Activated CD4-positive, alpha-beta T cell treated with anti-CD3 and anti-CD28 coated beads for 36 hours (primary cell): Measurements from ENCODE around the gene TCHP. TPM values are rescaled to one million over a fixed set of nuclear protein-coding genes. Genes with fewer than 3 reads are reported as not detected.
"Not testable (repeated sequence)": the region's sequence is repeated elsewhere in the genome, so short reads cannot be mapped to it uniquely, and the experiment has no call there.

Experiments used
- ATAC-seq: fragments of 200-7000 bp; cut with Tn5 transposase; one replicate; pipeline ENCODE4 v1.10.0; 2021; ENCODE audit warnings: mild to moderate bottlenecking, moderate library complexity
- CTCF ChIA-PET: fragments of 350-600 bp; sonication (Branson Sonifier 250); formaldehyde crosslinking; loops from one replicate; lab custom pipeline; 2021; ENCODE audit warnings: antibody characterized with exemption; lab: Charles Lee
- POLR2A ChIA-PET: fragments of 350-600 bp; sonication (Branson Sonifier 250); formaldehyde crosslinking; loops from one replicate; lab custom pipeline; 2021; ENCODE audit warnings: antibody characterized with exemption, inconsistent platforms; lab: Charles Lee
- DNase-seq: peaks from one replicate; pipeline ENCODE4 v3.0.0-alpha.2; 2020
- H3K27ac Mint-ChIP-seq: one replicate; pipeline ENCODE4 v1.8.0; 2021; ENCODE audit warnings: mixed read lengths
- H3K27me3 Mint-ChIP-seq: one replicate; pipeline ENCODE4 v1.8.0; 2021; ENCODE audit warnings: mixed read lengths
- H3K36me3 Mint-ChIP-seq: one replicate; pipeline ENCODE4 v1.8.0; 2021; ENCODE audit warnings: low read depth, mixed read lengths
- H3K4me1 Mint-ChIP-seq: one replicate; pipeline ENCODE4 v1.8.0; 2021; ENCODE audit warnings: mixed read lengths
- H3K4me3 Mint-ChIP-seq: one replicate; pipeline ENCODE4 v1.8.0; 2021; ENCODE audit warnings: mild to moderate bottlenecking, moderate library complexity, mixed read lengths
- H3K9me3 Mint-ChIP-seq: one replicate; pipeline ENCODE4 v1.8.0; 2021; ENCODE audit warnings: low read depth, mixed read lengths
- intact Hi-C, 2 experiments: fragments of 100-400 bp; cut with DNase I in 1 of 2; cut with micrococcal nuclease in 1 of 2; formaldehyde crosslinking; loops; one replicate each; pipeline versions ENCODE4 v1.14.2 to v1.15.1; 2022 to 2024; cut with DNase I, micrococcal nuclease
- total RNA-seq, 2 experiments: library from RNA; stranded (reverse); gene quantifications; one replicate each; pipeline ENCODE4 v1.2.3, GENCODE V29; 2021

Gene TCHP
- total RNA-seq, 2 experiments from 2014 or later = 15.1 to 16.1 TPM

DNA sequence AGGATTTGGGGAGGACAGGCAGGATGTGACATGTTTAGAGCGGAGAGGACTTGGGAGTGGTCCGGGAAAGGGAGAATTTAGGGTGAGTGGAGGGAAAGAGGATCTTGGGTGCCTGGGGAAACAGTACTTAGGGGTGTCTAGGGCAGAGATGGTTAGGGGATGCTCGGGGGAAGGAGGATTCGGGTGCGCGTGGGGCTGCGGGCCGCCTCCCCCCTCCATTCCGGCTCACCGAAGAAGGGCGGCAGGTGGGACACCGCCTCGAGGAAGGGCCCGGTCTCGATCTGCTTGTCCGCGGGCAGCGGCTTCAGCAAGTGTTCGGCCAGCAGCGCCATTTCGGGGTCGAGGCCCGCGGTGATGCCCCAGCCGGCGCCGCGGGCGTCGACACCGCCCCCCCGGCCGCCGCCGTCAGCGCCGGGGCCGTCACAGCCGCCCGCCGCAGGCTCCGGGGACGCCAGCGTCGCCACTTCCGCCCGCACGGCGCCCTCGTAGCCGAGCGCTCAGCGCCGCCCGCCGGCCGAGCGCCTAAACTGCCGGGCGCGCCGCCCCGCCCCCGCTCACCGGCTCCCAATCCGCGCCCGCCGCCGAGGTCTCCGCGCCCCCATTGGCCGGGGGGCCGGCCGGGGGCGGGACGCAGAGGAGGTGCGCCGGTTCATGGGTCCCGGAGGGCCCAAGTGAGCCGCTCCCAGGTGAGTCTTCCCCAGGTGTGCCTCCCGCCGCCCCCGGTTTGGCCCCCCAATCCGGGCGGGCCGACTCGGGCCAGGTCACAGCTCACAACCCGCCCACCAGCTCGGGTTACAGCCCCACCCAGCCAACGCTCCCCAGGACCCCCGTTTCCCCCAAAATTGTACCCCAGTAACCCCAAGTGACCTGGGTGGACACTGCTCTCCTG, 19.8 kb upstream of the TCHP start, which contains the start of gene GLTP:
Gene GLTP, minus strand, starts transcription at position 499 of the 889 bp plus-strand sequence. Its CDS starts 167 bp downstream, at position 332.
- POLR2A ChIA-PET = no interaction called here
- H3K4me1 Mint-ChIP-seq = peaks cover 36% of the 10 kb centered on the region
- ATAC-seq = peak; percentile 97

DNA sequence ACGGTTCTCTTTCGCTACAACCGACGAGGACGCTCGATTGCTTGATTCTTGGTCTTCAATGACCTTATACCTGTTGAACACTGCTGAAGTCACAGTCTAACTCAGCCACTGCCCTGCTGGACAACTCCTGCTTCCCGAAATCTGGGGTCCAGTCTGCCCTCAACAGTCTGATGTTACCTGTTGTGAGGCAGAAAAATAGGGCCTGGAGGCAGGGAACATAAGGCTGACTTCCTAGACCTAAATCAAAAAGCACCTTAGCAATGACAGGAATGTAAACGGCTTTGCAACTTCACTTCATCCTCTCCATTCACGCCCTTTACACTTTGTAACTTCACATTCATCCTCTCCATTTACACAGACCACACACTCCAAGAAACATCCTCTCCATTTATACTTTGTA, 19.1 kb upstream of the TCHP start:
- H3K4me1 Mint-ChIP-seq = peaks cover 33% of the 10 kb centered on the region
- no peaks in the 10 kb centered on the region for H3K9me3 Mint-ChIP-seq
- CTCF ChIA-PET = interaction anchor here (1.2 kb wide), 2 partner anchors 13 to 29 kb away, joined by 3 to 5 read pairs; no protein-coding TSS in a partner anchor
- H3K36me3 Mint-ChIP-seq = peaks cover 3% of the 10 kb centered on the region
- H3K27me3 Mint-ChIP-seq = no peaks in the 10 kb centered on the region
- H3K27ac Mint-ChIP-seq = peak overlapping the region; percentile 88
- ATAC-seq = no peak
- intact Hi-C loops = loop anchor here (1.0 to 10.0 kb wide), 16 partner anchors 19 to 1804 kb away; partner anchors contain the start of genes TCHP (in 2 of the 2), ACAD10 (in 1 of the 2), ANAPC7 (in 1 of the 2) and ATP2A2 (in 1 of the 2)
- POLR2A ChIA-PET = no interaction called here
- no peak for DNase-seq
- peak overlapping the region; percentile 81 for H3K4me3 Mint-ChIP-seq

More for the DNA sequence above, 19.8 kb upstream of the TCHP start, which contains the start of gene GLTP:
- Mint-ChIP-seq H3K36me3 (peaks cover 3% of the 10 kb centered on the region), H3K4me3 (peak within 1 kb of the TSS; percentile 86), H3K9me3 (no peaks in the 10 kb centered on the region), H3K27me3 (no peaks in the 10 kb centered on the region), H3K27ac (peak within 1 kb of the TSS; percentile 88)
- CTCF ChIA-PET = interaction anchor here (0.7 to 1.9 kb wide), 5 partner anchors 27 to 306 kb away, joined by 3 to 9 read pairs (median 4); no protein-coding TSS in a partner anchor
- peak; percentile 93 for DNase-seq
- intact Hi-C loops = loop anchor here (1.0 to 10.0 kb wide), 16 partner anchors 20 to 1805 kb away; partner anchors contain the start of genes TCHP (in 2 of the 2), ACAD10 (in 1 of the 2), ANAPC7 (in 1 of the 2) and ATP2A2 (in 1 of the 2)

DNA sequence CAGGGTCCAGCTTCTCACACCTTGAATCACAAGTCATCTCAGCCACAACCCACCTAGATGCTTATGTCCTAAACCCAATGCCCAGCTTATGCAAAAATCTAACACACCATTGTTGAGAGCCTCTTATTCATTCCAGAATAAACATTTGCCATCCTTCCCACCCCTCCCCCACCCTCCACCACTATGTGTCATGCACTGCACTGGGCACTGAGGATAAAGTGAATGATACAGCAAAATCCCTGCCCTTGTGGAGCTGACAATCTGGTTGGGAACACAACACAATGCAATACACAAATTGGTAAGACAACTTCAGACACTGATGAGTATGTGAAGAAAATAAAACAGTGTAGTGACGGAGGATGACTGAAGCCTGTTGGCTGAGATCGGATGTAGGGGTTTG, 18.3 kb upstream of the TCHP start:
- Mint-ChIP-seq H3K36me3 (peaks cover 3% of the 10 kb centered on the region), H3K27me3 (no peaks in the 10 kb centered on the region), H3K4me1 (peaks cover 31% of the 10 kb centered on the region), H3K4me3 (no peak overlapping the region), H3K27ac (no peak overlapping the region), H3K9me3 (no peaks in the 10 kb centered on the region)
- DNase-seq (no peak), ATAC-seq (no peak)
- ChIA-PET CTCF (interaction anchor here (0.6 to 1.5 kb wide), 6 partner anchors 12 to 363 kb away, joined by 3 to 11 read pairs (median 3); no protein-coding TSS in a partner anchor), POLR2A (no interaction called here)
- intact Hi-C loops = loop anchor here in 1 of 2 experiments (2.0 to 10.0 kb wide), 5 partner anchors 284 to 1803 kb away; partner anchors contain the start of genes ACAD10, ANAPC7, ATP2A2 and BRAP

DNA sequence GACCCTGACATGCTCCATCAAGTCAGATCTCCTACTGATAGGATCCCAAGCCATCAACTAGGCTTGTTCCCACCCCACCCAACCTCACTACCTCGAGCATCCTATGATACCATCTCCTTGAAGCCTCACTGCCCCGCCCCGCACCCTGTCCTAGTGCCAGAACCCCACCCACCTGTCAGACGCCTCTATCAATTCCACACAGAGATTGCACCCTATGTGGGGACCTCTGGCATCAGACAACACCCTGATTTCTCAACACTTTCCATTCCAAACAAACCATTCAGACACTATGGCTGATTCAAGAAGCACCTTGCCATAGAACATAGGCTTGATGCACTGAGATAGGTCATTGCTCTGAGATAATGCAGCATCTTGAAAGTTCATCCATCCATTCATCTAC, 16.6 kb upstream of the TCHP start:
- DNase-seq = no peak
- Mint-ChIP-seq H3K4me1 (peaks cover 31% of the 10 kb centered on the region), H3K27me3 (no peaks in the 10 kb centered on the region), H3K9me3 (no peaks in the 10 kb centered on the region), H3K27ac (no peak overlapping the region), H3K36me3 (peaks cover 3% of the 10 kb centered on the region), H3K4me3 (no peak overlapping the region)
- intact Hi-C loops = loop anchor here in 1 of 2 experiments (5.0 to 10.0 kb wide), 3 partner anchors 286 to 1801 kb away; partner anchors contain the start of genes ACAD10, BRAP and SSH1
- no peak for ATAC-seq
- ChIA-PET CTCF (interaction anchor here (0.6 kb wide), 1 partner anchor 562 kb away, joined by 3 read pairs; no protein-coding TSS in a partner anchor), POLR2A (no interaction called here)

DNA sequence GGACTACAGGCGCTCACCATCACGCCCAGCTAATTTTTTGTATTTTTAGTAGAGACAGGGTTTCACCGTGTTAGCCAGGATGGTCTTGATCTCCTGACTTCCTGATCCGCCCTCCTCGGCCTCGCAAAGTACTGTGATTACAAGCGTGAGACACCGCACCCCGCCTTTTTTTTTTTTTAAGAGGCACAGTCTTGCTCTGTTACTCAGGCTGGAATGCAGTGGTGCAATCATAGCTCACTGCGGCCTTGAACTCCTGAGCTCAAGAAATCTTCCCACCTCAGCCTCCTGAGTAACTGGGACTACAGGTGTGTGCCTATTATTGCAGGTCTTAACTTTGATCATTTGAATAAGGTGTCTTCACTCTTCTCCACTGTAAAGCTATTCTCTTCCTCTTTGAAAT, 14.5 kb upstream of the TCHP start:
- ATAC-seq (no peak), DNase-seq (no peak)
- Mint-ChIP-seq H3K4me1 (peaks cover 33% of the 10 kb centered on the region), H3K27ac (no peak overlapping the region), H3K9me3 (no peaks in the 10 kb centered on the region), H3K4me3 (no peak overlapping the region), H3K27me3 (no peaks in the 10 kb centered on the region), H3K36me3 (no peaks in the 10 kb centered on the region)
- intact Hi-C loops = loop anchor here in 1 of 2 experiments (10.0 kb wide), 2 partner anchors 1031 to 1799 kb away; partner anchors contain the start of genes ACAD10, BRAP and SSH1
- ChIA-PET CTCF (interaction anchor here (0.8 to 1.1 kb wide), 2 partner anchors 13 to 40 kb away, joined by 3 read pairs; no protein-coding TSS in a partner anchor), POLR2A (interaction anchor here (0.6 kb wide), 1 partner anchor 126 kb away, joined by 5 read pairs; no protein-coding TSS in a partner anchor)

DNA sequence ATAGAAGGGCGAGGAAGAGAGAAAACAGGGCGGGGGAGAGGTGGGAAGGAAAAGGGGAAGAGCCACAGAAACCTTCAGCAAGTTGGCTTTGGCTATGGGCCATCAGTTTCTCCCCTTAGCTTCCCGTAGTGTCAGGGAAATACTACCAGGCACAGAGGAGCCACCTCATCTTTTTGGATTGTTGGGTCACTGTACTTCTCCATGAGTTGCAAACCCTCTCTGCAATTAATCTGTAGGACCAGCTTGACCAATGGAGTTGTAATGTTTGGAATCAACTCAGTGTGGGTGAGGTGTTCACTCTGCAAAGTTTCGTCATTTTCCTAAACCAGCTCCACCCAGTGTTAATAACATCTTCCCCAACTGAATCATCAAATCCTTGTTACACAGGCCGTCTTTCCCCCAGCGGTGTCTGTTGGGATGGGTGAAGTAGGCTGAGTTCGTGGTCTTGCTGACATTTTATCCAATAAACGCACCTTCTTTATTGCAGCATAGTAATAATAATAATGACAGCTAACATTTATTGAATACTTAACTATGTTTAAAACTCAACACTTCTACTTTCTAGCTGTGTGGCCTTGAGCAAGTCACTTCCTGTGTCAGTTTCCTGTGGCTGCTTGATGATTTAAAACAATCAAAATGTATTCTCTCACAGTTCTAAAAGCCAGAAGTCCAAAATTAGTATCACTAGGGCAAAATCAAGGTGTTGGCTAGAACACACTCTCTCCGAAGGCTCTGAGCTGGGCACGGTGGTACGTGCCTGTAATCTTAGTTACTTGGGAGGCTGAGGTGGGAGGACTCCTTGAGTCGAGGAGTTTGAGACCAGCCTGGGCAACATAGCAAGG, 11.7 kb upstream of the TCHP start:
- intact Hi-C loops = loop anchor here in 1 of 2 experiments (10.0 kb wide), 2 partner anchors 1034 to 1796 kb away; partner anchors contain the start of genes ACAD10, BRAP and SSH1
- Mint-ChIP-seq H3K27me3 (no peaks in the 10 kb centered on the region), H3K27ac (peak overlapping the region; percentile 95), H3K4me3 (peak overlapping the region; percentile 31), H3K4me1 (peaks cover 26% of the 10 kb centered on the region), H3K36me3 (no peaks in the 10 kb centered on the region), H3K9me3 (no peaks in the 10 kb centered on the region)
- CTCF ChIA-PET = interaction anchor here (0.8 to 1.1 kb wide), 4 partner anchors 10 to 294 kb away, joined by 3 to 4 read pairs (median 3); no protein-coding TSS in a partner anchor
- DNase-seq = peak; percentile 57
- POLR2A ChIA-PET = interaction anchor here (0.6 kb wide), 1 partner anchor 14 kb away, joined by 3 read pairs; no protein-coding TSS in a partner anchor
- ATAC-seq = peak; percentile 85

DNA sequence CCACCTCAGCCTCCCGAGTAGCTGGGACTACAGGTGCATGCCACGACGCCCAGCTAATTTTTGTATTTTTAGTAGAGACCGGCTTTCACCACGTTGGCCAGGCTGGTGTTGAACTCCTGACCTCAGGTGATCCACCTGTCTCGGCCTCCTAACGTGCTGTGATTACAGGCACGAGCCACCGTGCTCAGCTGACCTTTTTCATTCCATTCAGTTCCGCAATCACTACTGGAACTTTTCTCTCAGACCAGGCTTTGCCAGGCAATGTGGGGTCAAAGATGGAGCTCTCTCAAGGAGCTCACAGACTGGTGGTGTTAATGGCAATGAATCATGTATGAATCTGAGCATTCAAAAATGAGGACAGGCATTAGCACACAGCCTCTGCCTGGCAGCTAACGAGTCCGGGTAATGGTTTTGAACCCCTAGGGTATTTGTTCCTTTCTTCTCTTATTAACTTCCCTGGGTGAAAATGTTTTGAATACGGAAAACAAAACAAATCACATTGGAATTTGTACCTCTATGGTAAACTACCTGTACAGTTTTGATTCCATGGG, 9.4 kb upstream of the TCHP start:
- no peak overlapping the region for H3K27ac Mint-ChIP-seq
- POLR2A ChIA-PET = no interaction called here

DNA sequence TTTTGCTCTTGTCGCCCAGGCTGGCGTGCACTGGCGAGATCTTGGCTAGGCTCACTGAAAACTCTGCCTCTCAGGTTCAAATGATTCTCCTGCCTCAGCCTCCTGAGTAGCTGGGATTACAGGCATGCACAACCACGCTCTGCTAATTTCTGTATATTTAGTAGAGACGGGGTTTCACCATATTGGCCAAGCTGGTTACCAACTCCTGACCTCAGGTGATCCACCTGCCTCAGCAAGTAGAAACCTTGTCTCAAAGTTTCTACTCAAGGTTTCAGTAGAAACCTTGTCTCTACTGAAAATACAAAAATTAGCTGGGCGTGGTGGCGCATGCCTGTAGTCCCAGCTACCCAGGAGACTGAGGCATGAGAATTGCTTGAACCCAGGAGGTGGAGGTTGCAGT, 8.3 kb upstream of the TCHP start:
- POLR2A ChIA-PET, intact Hi-C loops, DNase-seq, H3K36me3 Mint-ChIP-seq, ATAC-seq, CTCF ChIA-PET, H3K9me3 Mint-ChIP-seq, H3K27me3 Mint-ChIP-seq, H3K27ac Mint-ChIP-seq, H3K4me3 Mint-ChIP-seq: not testable (repeated sequence)
- H3K4me1 Mint-ChIP-seq = peaks cover 26% of the 10 kb centered on the region

More for the DNA sequence above, 9.4 kb upstream of the TCHP start:
- no peak for ATAC-seq
- Mint-ChIP-seq H3K4me1 (peaks cover 26% of the 10 kb centered on the region), H3K27me3 (no peaks in the 10 kb centered on the region), H3K36me3 (no peaks in the 10 kb centered on the region), H3K4me3 (no peak overlapping the region), H3K9me3 (no peaks in the 10 kb centered on the region)
- CTCF ChIA-PET = interaction anchor here (0.7 kb wide), 1 partner anchor 42 kb away, joined by 3 read pairs; no protein-coding TSS in a partner anchor
- DNase-seq = no peak
- intact Hi-C loops = no loop called here

DNA sequence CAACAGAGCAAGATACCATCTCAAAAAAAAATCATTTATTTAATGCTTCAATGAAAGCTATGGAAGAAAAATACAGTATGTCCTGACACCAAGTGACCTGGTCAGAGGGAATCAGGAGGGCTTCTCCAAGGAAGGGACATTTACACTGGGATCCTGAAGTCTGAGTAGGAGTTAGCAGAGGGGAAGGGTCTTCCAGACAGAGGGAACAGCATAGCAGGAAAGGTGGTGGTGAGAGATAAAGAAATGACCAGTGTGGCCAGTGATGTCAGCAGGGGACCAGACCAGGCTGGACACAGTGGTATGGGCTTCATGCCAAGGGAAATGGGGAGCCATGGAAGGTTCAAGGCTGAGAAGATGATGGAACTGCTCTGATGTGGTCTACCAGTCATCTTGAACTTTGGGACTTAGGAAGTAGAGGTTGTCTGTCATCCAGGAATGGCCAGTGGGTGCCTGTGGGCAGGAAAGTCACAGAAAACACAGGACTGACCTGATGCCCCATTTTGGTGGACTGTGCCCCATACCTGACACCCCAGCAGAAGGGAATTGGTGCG, 7.8 kb upstream of the TCHP start:
- DNase-seq (no peak), ATAC-seq (no peak)
- CTCF ChIA-PET = no interaction called here
- H3K27ac Mint-ChIP-seq = no peak overlapping the region
- H3K9me3 Mint-ChIP-seq = no peaks in the 10 kb centered on the region
- no peaks in the 10 kb centered on the region for H3K36me3 Mint-ChIP-seq
- POLR2A ChIA-PET = no interaction called here
- no peaks in the 10 kb centered on the region for H3K27me3 Mint-ChIP-seq
- intact Hi-C loops = no loop called here
- no peak overlapping the region for H3K4me3 Mint-ChIP-seq
- H3K4me1 Mint-ChIP-seq = peaks cover 26% of the 10 kb centered on the region

DNA sequence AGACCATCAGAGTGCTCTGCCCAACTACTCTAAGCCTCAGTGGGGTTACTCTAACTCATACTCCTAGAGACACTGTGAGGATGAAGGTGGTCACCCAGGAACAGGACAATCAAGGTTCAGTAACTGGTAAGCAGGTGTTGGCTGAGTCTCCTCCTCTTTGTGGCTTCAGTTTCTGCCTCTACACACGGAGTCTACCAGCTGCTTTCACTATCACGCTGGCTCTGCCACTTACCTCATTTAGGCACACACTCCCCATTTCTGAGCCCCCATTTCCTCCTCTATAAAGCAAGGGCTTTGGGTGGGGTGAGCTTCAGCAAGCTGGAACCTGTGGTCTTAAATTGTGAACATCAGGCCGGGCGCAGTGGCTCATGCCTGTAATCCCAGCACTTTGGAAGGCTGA, 7.3 kb upstream of the TCHP start:
- DNase-seq = peak; percentile 19
- no peak overlapping the region for H3K27ac Mint-ChIP-seq
- CTCF ChIA-PET = interaction anchor here (1.4 kb wide), 1 partner anchor 11 kb away, joined by 5 read pairs; no protein-coding TSS in a partner anchor

More for the DNA sequence above, 7.3 kb upstream of the TCHP start:
- ATAC-seq = no peak
- no peaks in the 10 kb centered on the region for H3K27me3 Mint-ChIP-seq
- no peak overlapping the region for H3K4me3 Mint-ChIP-seq
- no peaks in the 10 kb centered on the region for H3K36me3 Mint-ChIP-seq
- intact Hi-C loops = no loop called here
- no peaks in the 10 kb centered on the region for H3K9me3 Mint-ChIP-seq
- H3K4me1 Mint-ChIP-seq = peaks cover 22% of the 10 kb centered on the region
- POLR2A ChIA-PET = interaction anchor here (0.7 kb wide), 1 partner anchor 17 kb away, joined by 4 read pairs; no protein-coding TSS in a partner anchor
